DND-41 (cell line): ENCODE measurements around the gene MORN1.

Experiments used
- ATAC-seq: fragments of 200-7000 bp; cut with Tn5 transposase; 3 replicates; pipeline ENCODE4 v1.9.1; 2021; ENCODE audit warnings: low read depth; ENCODE audit not compliant: insufficient read depth
- DNase-seq: peaks from one replicate; pipeline ENCODE4 v3.0.0-alpha.2; 2020
- H2AFZ ChIP-seq: 2 replicates; pipeline ENCODE4 v1.6.0; 2012; ENCODE audit warnings: low read depth, low read length
- H3K27ac ChIP-seq: 2 replicates; pipeline ENCODE4 v1.5.1; 2012; ENCODE audit warnings: low read length, inconsistent platforms
- H3K27me3 ChIP-seq: fragments of 200-600 bp; sonication (generic); 2 replicates; pipeline ENCODE4 v1.6.0; 2012; ENCODE audit warnings: low read length, mild to moderate bottlenecking, inconsistent platforms; ENCODE audit not compliant: insufficient read depth, poor library complexity
- H3K36me3 ChIP-seq: 2 replicates; pipeline ENCODE4 v1.5.1; 2012; ENCODE audit warnings: low read length, inconsistent platforms; ENCODE audit not compliant: insufficient read depth
- H3K4me1 ChIP-seq: 2 replicates; pipeline ENCODE4 v1.5.1; 2012; ENCODE audit warnings: mild to moderate bottlenecking, low read length; ENCODE audit not compliant: insufficient read depth
- H3K4me2 ChIP-seq: 2 replicates; pipeline ENCODE4 v1.6.0; 2012; ENCODE audit warnings: mild to moderate bottlenecking, moderate library complexity, low read length, inconsistent platforms; ENCODE audit not compliant: insufficient read depth
- H3K4me3 ChIP-seq, 2 experiments: fragments of 200-600 bp in 1 of 2; shearing (Covaris generic) in 1 of 2; 2 replicates each; pipeline ENCODE4 v1.5.1; 2012 to 2016; ENCODE audit warnings: inconsistent platforms in 2 of 2, low read length in 2 of 2, mild to moderate bottlenecking in 2 of 2, low read depth in 1 of 2, moderate library complexity in 1 of 2
- H3K79me2 ChIP-seq: 2 replicates; pipeline ENCODE4 v1.6.0; 2012; ENCODE audit warnings: low read length, inconsistent platforms; ENCODE audit not compliant: insufficient read depth
- H3K9ac ChIP-seq: 2 replicates; pipeline ENCODE4 v1.6.0; 2012; ENCODE audit warnings: low read depth, mild to moderate bottlenecking, inconsistent platforms, low read length, moderate library complexity
- H3K9me3 ChIP-seq: 2 replicates; pipeline ENCODE4 v1.5.1; 2012; ENCODE audit warnings: low read length, moderate library complexity, mild to moderate bottlenecking, inconsistent platforms; ENCODE audit not compliant: insufficient read depth, severe bottlenecking
- H4K20me1 ChIP-seq: 2 replicates; pipeline ENCODE4 v1.6.0; 2012; ENCODE audit warnings: low read length; ENCODE audit not compliant: insufficient read depth
- EZH2 ChIP-seq: IDR thresholded peaks from 3 replicates; pipeline ENCODE4 v1.6.1; 2012; ENCODE audit warnings: borderline replicate concordance, low read depth, mild to moderate bottlenecking, moderate library complexity, low read length, inconsistent platforms; ENCODE audit not compliant: severe bottlenecking
- TF ChIP-seq, protein P1 (sequence below): IDR thresholded peaks from 2 replicates; pipeline ENCODE4 v1.5.1; 2012; ENCODE audit warnings: borderline replicate concordance, low read length, moderate library complexity, mild to moderate bottlenecking; ENCODE audit not compliant: poor library complexity, severe bottlenecking; ENCODE audit errors: extremely low read depth

MORN1 gene

DNA sequence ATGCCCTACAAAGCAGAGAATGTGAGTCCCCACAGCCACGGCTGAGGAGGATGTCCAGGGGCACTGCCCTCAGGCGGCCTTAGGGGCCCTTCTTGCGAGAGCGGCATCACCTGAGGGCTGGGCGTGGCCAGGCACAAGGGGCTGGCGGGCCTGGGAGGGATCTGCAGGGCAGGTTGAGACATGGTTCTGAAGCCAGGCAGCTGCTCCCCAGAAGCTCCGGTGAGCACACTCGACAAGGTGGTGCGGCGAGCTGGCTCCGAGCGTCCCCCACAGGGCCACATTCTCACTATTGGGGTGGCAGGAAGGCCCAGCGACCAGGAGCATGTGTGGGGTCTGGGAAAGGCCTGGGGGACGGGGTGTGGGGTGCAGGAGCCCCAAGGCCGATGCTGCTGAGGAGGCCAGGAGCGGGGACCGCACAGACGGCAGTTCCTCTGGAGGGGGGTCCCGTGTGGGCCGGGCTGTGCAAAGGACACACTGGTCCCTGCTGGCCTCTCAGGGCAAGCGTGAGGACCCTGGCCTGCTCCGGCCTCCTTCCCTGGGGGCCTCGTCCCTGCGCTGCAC is 47.2 kb downstream of the MORN1 start:
- no peaks in the 10 kb centered on the region for H3K9me3 ChIP-seq
- no peaks in the 10 kb centered on the region for H3K79me2 ChIP-seq
- no peaks in the 10 kb centered on the region for H3K27me3 ChIP-seq
- 0 out of 2 replicates have a peak, but pooled peaks cover 5% of the 10 kb centered on the region for H4K20me1 ChIP-seq
- no peak overlapping the region for H3K4me2 ChIP-seq
- H3K36me3 ChIP-seq, result no peaks in the 10 kb centered on the region
- H3K27ac ChIP-seq, result no peak overlapping the region
- H3K9ac ChIP-seq, result no peak overlapping the region
- DNase-seq, result no peak
- no peak overlapping the region for H3K4me3 ChIP-seq
- TF ChIP-seq EZH2, result no peak
- TF ChIP-seq, protein P1, sequence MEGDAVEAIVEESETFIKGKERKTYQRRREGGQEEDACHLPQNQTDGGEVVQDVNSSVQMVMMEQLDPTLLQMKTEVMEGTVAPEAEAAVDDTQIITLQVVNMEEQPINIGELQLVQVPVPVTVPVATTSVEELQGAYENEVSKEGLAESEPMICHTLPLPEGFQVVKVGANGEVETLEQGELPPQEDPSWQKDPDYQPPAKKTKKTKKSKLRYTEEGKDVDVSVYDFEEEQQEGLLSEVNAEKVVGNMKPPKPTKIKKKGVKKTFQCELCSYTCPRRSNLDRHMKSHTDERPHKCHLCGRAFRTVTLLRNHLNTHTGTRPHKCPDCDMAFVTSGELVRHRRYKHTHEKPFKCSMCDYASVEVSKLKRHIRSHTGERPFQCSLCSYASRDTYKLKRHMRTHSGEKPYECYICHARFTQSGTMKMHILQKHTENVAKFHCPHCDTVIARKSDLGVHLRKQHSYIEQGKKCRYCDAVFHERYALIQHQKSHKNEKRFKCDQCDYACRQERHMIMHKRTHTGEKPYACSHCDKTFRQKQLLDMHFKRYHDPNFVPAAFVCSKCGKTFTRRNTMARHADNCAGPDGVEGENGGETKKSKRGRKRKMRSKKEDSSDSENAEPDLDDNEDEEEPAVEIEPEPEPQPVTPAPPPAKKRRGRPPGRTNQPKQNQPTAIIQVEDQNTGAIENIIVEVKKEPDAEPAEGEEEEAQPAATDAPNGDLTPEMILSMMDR, result no peak
- no peaks in the 10 kb centered on the region for H3K4me1 ChIP-seq
- ATAC-seq, result no peak
- no peak overlapping the region for H2AFZ ChIP-seq

DNA sequence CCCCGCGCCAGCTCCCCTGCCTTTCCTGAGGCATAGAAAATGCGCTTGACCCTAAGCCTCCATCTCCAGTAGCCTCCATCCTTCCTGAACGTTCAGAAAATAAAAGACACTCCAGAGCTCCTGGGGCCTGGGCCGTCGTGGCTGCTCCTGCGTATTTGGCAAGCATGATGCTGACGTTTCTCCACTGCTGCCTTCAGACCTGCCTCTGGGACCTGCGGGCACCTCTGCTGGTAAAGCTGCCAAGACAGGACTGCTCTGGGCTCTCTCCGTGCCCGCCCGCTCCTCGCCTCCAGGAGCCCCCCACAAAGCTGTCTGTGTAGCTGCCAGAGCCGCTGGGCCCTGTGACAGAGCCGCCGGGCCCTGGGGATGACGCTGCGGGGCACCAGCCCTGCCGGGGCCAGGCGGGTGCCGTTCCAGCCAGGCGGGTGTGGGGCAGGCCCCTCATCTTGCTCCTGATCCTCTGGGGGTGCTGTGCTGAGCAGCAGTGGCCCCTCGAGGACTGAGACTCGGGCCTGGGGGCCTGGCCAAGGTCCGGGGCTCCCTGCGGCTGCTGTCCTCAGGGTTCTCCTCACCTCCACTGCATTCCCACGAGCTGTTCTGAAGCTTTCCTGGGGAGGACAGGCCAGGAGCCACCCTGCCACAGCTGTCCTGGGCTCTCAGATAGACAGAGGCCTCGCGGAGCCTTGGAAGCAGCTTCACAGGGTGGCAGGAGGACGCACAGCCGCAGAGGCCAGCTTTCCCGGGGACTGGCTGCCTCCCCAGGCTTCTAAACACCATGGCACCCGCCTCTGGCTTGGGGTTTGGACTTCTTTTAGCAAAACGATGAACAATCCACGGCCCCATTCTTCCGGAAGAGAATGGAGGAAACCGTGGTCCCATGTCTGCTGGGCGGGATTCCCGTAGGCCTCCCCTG is 48.1 kb downstream of the MORN1 start:
- no peaks in the 10 kb centered on the region for H3K36me3 ChIP-seq
- no peak overlapping the region for H2AFZ ChIP-seq
- H3K27ac ChIP-seq, result no peak overlapping the region
- no peak overlapping the region for H3K9ac ChIP-seq
- no peak overlapping the region for H3K4me2 ChIP-seq
- DNase-seq (no peak), ATAC-seq (no peak)
- H4K20me1 ChIP-seq, result 0 out of 2 replicates have a peak, but pooled peaks cover 5% of the 10 kb centered on the region
- H3K4me1 ChIP-seq, result no peaks in the 10 kb centered on the region
- TF ChIP-seq EZH2, result no peak
- TF ChIP-seq, protein P1, result no peak
- H3K27me3 ChIP-seq, result no peaks in the 10 kb centered on the region
- no peaks in the 10 kb centered on the region for H3K79me2 ChIP-seq
- no peak overlapping the region for H3K4me3 ChIP-seq
- H3K9me3 ChIP-seq, result no peaks in the 10 kb centered on the region

GRCh38 chr1:2342384-2343022 is 48.9 kb downstream of the MORN1 start:
- ATAC-seq, result no peak

More at GRCh38 chr1:2342384-2343022, 48.9 kb downstream of the MORN1 start:
- Histone ChIP-seq H3K4me1 (no peaks in the 10 kb centered on the region), H3K79me2 (no peaks in the 10 kb centered on the region), H3K9me3 (no peaks in the 10 kb centered on the region), H4K20me1 (0 out of 2 replicates have a peak, but pooled peaks cover 5% of the 10 kb centered on the region), H3K27ac (no peak overlapping the region), H2AFZ (no peak overlapping the region), H3K4me2 (no peak overlapping the region), H3K9ac (no peak overlapping the region), H3K4me3 (no peak overlapping the region), H3K36me3 (no peaks in the 10 kb centered on the region), H3K27me3 (no peaks in the 10 kb centered on the region)
- no peak for DNase-seq
- TF ChIP-seq, protein P1, result no peak
- no peak for TF ChIP-seq EZH2
